Neural cell (in vitro differentiated cells): Measurements from ENCODE around the gene GPR78.
"Not testable (repeated sequence)": the region's sequence is repeated elsewhere in the genome, so short reads cannot be mapped to it uniquely, and the experiment has no call there.

ENCODE experiments used
- CTCF ChIP-seq: fragments of 450-650 bp; IDR thresholded peaks from 2 replicates; pipeline ENCODE4 v1.5.1; 2014; ENCODE audit warnings: antibody characterized with exemption, mild to moderate bottlenecking, moderate library complexity; ENCODE audit not compliant: poor library complexity, severe bottlenecking
- EP300 ChIP-seq: fragments of 450-650 bp; conservative IDR thresholded peaks from 2 replicates; pipeline ENCODE4 v1.6.1; 2014; ENCODE audit warnings: antibody characterized with exemption, mild to moderate bottlenecking, moderate library complexity; ENCODE audit not compliant: poor library complexity, severe bottlenecking
- EZH2 ChIP-seq: fragments of 200-600, 300-800 bp; shearing (Covaris generic), sonication (generic); IDR thresholded peaks from 2 replicates; pipeline ENCODE4 v1.6.1; 2014; ENCODE audit warnings: antibody characterized with exemption, low read length, borderline replicate concordance, mild to moderate bottlenecking; ENCODE audit not compliant: insufficient read depth, poor library complexity, severe bottlenecking
- POLR2AphosphoS5 ChIP-seq: IDR thresholded peaks from 2 replicates; pipeline ENCODE4 v1.6.1; 2012
- REST ChIP-seq: IDR thresholded peaks from 2 replicates; pipeline ENCODE4 v1.6.1; 2012; ENCODE audit warnings: borderline replicate concordance

GRCh38 chr4:8576591-8576990 lies 3.6 kb upstream of the GPR78 start:
- not testable (repeated sequence) for TF ChIP-seq CTCF, POLR2AphosphoS5, EP300, EZH2, REST
